GM12873 (cell line): Measurements from ENCODE around the gene CEP89.

Experiments used
- TF ChIP-seq, protein P1 (sequence below): IDR thresholded peaks from 2 replicates; pipeline ENCODE4 v1.5.1; 2012; ENCODE audit warnings: low read depth, mild to moderate bottlenecking, moderate library complexity, low read length, control low read depth; ENCODE audit not compliant: insufficient read depth; ENCODE audit errors: missing control alignments

The CEP89 gene

DNA sequence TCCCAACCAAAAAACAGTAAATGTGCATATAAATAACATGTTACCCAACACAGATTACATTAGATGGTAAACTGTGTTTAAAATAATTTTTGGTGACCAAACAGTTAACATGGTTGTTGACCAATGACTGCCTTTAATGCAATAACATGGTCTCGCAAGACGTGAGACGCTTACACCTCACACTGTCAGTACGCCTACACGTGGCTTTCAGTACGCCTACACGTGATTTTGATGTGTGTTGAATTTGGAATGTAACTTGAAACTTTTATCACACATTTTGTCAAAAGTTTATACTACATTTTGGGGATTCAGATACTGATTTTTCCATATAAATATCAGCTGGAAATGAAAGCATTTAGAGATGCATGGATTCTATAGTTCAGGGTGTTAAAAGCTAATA is 134.2 kb downstream of the CEP89 start:
- TF ChIP-seq, protein P1, sequence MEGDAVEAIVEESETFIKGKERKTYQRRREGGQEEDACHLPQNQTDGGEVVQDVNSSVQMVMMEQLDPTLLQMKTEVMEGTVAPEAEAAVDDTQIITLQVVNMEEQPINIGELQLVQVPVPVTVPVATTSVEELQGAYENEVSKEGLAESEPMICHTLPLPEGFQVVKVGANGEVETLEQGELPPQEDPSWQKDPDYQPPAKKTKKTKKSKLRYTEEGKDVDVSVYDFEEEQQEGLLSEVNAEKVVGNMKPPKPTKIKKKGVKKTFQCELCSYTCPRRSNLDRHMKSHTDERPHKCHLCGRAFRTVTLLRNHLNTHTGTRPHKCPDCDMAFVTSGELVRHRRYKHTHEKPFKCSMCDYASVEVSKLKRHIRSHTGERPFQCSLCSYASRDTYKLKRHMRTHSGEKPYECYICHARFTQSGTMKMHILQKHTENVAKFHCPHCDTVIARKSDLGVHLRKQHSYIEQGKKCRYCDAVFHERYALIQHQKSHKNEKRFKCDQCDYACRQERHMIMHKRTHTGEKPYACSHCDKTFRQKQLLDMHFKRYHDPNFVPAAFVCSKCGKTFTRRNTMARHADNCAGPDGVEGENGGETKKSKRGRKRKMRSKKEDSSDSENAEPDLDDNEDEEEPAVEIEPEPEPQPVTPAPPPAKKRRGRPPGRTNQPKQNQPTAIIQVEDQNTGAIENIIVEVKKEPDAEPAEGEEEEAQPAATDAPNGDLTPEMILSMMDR: no peak

DNA sequence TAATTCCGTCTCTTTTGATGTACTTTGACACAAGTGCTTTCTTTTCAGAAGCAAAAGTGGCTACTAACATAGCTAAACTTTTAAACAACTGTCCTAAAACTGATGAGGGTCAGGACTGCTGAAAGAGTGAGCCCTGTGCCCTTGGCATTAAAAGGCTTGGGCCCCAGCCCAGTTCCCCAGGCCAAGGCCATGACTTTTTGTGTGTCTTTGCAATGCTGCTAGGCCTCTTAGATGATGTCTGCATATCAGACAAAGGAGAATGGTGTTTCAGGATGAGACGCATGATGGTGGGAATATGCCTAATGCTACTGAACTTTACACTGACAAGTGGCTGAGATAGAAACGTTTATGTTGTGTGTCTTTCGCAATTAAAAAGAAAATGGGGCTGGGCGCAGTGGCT is 140.1 kb downstream of the CEP89 start:
- TF ChIP-seq, protein P1: no peak

DNA sequence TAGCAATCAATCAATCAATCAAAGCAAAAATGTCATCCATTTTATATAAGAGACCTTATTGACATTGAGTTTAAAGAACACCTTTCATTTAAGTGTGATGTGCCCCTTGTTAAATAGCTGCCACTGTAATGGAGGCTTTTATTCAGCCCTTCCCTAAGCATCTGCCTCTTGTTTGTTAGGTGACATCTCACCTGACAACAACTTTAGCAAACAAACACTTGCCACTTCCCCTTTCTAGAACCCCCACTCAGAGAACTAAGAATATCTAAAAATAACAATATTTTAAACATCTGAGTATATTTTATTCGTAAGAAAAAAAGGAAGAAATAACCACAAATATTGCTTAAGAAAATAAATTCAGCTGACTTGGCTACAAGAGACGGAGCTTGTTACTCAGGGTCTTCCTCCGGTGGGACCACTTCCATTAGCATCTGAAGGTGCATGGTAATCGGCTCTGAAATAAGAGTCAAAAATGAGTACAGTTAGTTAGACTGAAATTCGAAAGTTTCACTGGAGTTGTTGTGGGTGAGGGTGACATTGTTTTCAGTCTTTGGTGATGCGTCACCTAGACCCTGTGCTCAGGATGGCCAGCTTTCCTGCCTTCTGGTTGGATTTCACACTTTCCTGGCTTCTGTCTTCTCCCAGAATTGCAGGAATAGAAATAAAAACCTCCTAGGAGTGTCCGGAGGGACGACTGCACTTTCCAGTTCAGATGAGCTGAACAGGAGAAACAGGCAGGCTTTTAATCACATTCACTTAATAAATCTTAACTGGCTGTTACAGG is 141.3 kb downstream of the CEP89 start:
- TF ChIP-seq, protein P1: no peak

DNA sequence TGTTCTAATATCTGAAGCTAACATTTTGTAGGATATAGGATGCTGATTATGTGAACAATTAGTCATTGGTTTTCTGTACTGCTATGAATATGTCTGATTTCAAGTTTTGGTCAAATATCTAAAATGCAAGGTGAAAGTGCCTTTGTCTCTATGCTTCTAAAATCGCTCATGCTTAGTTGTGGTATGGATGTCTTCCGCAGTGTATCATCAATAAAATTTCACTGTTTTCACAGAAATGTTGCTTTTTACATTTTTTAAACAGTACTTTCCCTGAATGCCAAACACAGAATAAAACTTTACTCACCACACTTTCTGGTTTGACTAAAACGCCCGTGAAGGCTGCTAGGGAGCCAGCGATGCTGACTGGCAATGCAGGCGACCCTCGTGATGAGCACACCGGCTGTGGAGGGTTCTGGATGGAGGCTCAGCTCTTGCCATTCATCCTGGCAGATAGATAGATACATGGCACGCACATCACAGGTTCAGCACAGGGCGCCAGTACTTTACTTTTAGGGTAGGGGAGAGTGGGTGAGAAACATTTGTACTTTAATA is 142.3 kb downstream of the CEP89 start:
- TF ChIP-seq, protein P1: no peak

DNA sequence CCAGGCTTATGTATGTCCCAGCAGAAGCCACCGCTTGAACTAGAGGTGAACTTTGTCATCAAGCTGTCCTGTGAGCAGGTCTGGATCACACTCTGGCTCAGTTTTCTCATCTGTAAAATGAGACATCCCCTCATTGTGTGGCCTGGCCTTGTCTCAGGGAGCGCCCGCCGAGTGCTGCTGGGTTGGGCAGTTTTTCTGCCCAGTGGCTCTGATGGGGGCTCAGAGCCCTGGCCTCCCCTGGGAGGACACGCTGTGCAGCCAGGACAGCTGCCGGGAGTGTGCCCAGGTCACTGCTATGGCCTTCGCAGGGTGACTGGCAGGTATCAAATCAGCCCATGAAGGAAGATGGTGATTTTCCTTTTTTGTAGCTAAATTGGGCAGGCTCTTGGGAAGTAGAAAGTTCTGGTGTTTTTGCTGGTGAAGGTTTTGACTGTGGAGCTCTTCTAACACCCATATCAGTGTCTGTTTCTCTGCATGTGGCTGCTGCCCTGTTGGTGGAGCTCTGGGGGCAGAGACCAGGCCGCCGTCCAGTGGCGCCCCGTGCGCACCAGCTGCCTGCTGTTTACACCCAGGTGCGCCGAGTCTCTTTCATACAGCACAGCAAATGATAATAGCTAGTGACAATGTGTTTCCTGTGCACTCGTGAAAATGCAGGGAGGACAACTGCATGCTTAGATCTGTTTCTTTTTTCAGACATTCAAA is 143.0 kb downstream of the CEP89 start:
- TF ChIP-seq, protein P1: no peak

DNA sequence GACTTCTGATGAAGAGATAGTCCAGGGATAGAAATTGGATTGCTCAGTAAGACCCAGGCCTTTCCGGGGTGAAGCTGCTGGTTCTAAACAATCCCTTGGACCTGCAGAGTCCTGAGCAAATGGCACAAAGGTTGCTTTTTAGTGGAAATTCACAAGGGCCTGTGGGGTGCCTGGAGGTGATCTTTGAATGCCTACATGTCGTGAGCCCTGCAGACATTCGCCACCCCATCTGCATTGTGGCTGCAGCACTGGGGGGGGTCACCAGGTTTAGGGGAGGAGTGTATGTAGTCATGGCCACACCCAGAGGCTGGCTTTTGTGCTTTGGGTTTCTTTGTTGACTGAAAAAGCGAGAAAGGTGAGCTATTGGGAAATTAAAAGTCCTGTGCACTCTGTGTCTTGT is 143.6 kb downstream of the CEP89 start:
- TF ChIP-seq, protein P1: no peak
